ENCODE data around the gene TMC8. TPM values are rescaled to one million over a fixed set of nuclear protein-coding genes. Genes with fewer than 3 reads are reported as not detected.

TMC8 gene
- total RNA-seq, 2 donors from 2014 or later, result 5.3 to 5.4 TPM

DNA sequence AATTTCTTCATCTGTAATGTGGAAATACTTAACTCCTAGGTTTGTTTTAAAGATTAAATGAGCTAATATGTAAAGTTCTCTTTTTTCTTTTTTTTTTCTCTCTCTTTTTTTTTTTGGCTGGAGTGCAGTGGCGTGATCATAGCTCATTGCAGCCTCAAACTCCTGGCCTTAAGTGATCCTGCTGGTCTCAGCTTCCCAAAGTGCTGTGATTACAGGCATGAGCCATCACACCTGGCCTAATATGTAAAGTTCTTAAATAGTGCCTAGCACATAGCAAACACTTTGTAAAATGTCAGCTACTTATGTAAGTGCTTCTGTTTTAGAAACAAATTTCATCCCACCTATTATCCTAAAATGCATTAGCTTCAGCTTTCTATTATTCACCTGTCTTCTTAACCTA is 42.0 kb upstream of the TMC8 start:
- intact Hi-C loops (cut with DNase I), result no loop called here
- Histone ChIP-seq H3K27me3 (no peaks in the 10 kb centered on the region), H3K9ac (ENCODE audit: low read depth in 2 of 2, low read length in 2 of 2) (no peak overlapping the region), H3K9me3 (no peaks in the 10 kb centered on the region), H3K4me3 (no peak overlapping the region), H3K27ac (no peak overlapping the region), H3K36me3 (no peaks in the 10 kb centered on the region), H3K4me1 (no peaks in the 10 kb centered on the region)
- DNase-seq, result no peak
- TF ChIP-seq CTCF (IDR thresholded peaks at IDR 0.05), result no peak

DNA sequence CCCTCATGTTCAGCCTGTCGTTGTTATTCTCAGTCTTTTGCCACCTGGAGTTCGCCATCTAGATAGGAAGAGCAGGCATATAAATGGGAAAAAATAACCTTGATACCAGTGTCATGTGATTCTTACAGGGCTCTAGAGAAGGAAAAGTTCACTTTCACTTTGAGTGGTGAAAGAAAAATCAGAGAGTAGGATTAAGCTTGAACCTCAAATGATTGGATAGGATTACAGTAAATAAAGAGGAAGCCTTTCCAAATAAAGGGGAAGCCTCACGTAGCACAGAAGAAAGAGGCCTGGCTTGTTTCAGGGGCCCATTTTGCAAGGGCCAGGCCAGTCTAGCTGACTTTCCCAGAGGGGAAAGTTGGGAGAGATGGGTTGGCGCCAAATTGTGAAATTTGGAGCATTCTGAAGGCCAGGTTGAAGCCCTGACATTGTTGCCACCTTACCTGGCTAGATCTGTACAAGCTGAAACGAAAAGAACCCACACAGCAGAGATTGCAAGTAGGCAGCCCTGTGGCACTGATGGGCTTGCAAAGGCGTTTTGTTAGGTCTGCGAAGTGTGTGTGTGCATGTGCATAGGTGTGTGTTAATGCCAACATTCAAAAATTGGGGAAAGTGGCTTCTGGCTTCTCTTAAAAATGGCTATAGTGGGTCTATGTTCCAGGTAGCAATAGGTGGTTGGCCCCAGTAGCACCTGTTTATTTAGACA is 40.8 kb upstream of the TMC8 start:
- no peaks in the 10 kb centered on the region for H3K4me1 ChIP-seq
- no peaks in the 10 kb centered on the region for H3K9me3 ChIP-seq
- intact Hi-C loops (cut with DNase I), result no loop called here
- no peak overlapping the region for H3K9ac ChIP-seq (ENCODE audit: low read depth in 2 of 2, low read length in 2 of 2)
- TF ChIP-seq CTCF (IDR thresholded peaks at IDR 0.05), result no peak
- H3K36me3 ChIP-seq, result no peaks in the 10 kb centered on the region
- no peak overlapping the region for H3K4me3 ChIP-seq
- H3K27ac ChIP-seq, result no peak overlapping the region
- no peaks in the 10 kb centered on the region for H3K27me3 ChIP-seq
- no peak for DNase-seq

DNA sequence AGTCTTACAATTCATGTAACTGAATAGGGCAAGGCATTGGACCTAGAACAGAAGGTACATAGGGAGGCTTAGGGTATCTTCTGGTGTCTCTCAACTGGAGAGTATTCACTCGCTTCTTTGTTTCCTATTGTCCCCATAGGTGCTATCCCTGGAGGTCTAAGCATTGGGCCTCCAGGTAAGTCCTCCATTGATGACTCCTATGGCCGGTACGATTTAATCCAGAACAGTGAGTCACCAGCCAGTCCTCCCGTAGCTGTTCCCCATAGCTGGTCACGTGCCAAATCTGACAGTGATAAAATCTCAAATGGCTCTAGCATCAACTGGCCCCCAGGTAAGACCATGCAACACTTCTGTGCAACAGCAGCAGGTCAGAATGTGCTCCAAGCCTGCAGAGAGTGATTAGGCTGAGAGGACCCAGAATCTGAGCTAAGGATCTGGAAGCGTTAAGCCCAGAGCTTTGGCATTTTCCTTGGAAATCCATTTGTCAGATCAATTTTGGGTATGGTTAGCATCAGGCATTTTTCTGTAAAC is 37.7 kb upstream of the TMC8 start:
- Histone ChIP-seq H3K4me1 (no peaks in the 10 kb centered on the region), H3K9ac (ENCODE audit: low read depth in 2 of 2, low read length in 2 of 2) (no peak overlapping the region), H3K4me3 (no peak overlapping the region), H3K36me3 (no peaks in the 10 kb centered on the region), H3K27ac (no peak overlapping the region), H3K9me3 (no peaks in the 10 kb centered on the region), H3K27me3 (no peaks in the 10 kb centered on the region)
- intact Hi-C loops (cut with DNase I), result no loop called here
- TF ChIP-seq CTCF (IDR thresholded peaks at IDR 0.05), result no peak
- DNase-seq, result no peak

GRCh38 chr17:78095035-78095434 is 35.5 kb upstream of the TMC8 start:
- Histone ChIP-seq H3K4me1 (no peaks in the 10 kb centered on the region), H3K9ac (ENCODE audit: low read depth in 2 of 2, low read length in 2 of 2) (no peak overlapping the region), H3K27me3 (no peaks in the 10 kb centered on the region), H3K4me3 (no peak overlapping the region), H3K9me3 (no peaks in the 10 kb centered on the region), H3K27ac (no peak overlapping the region), H3K36me3 (peaks cover 5% of the 10 kb centered on the region)
- intact Hi-C loops (cut with DNase I), result no loop called here
- no peak for DNase-seq
- no peak for TF ChIP-seq CTCF (IDR thresholded peaks at IDR 0.05)

GRCh38 chr17:78096093-78096492 is 34.5 kb upstream of the TMC8 start:
- H3K9ac ChIP-seq (ENCODE audit: low read depth in 2 of 2, low read length in 2 of 2), result no peak overlapping the region
- no peak for DNase-seq
- TF ChIP-seq CTCF (IDR thresholded peaks at IDR 0.05), result no peak
- H3K36me3 ChIP-seq, result peaks cover 5% of the 10 kb centered on the region
- H3K4me1 ChIP-seq, result no peaks in the 10 kb centered on the region
- intact Hi-C loops (cut with DNase I), result no loop called here
- H3K4me3 ChIP-seq, result no peak overlapping the region
- H3K9me3 ChIP-seq, result no peaks in the 10 kb centered on the region
- H3K27me3 ChIP-seq, result no peaks in the 10 kb centered on the region
- H3K27ac ChIP-seq, result no peak overlapping the region
